RWPE1 (cell line): ENCODE measurements around the gene ANO4.

Experiments used
- CTCF ChIA-PET: fragments of 350-600 bp; sonication (Branson Sonifier 250); formaldehyde crosslinking; extraction: SDS; loops from one replicate; lab custom pipeline; 2021; lab: Yijun Ruan, JAX
- POLR2A ChIA-PET: fragments of 400-600 bp; formaldehyde crosslinking; extraction: SDS; loops from one replicate; lab custom pipeline; 2020; ENCODE audit warnings: antibody characterized with exemption; ENCODE audit not compliant: low non-redundant PET; lab: Yijun Ruan, JAX
- DNase-seq: peaks from one replicate; pipeline ENCODE4 v3.0.0; 2012; ENCODE audit warnings: low spot score
- H3K27ac ChIP-seq: fragments of 450-650 bp; 2 replicates; pipeline ENCODE4 v1.5.1; 2017
- CTCF ChIP-seq: fragments of 450-650 bp; conservative IDR thresholded peaks from 2 replicates; pipeline ENCODE4 v1.5.1; 2017; ENCODE audit warnings: low read depth, mild to moderate bottlenecking

Gene ANO4

GRCh38 chr12:100767371-100767770 is 27.2 kb upstream of the ANO4 start:
- DNase-seq: no peak
- TF ChIP-seq CTCF: no peak
- H3K27ac ChIP-seq: no peak overlapping the region
- ChIA-PET POLR2A (no interaction called here), CTCF (no interaction called here)

GRCh38 chr12:100767950-100768349 is 26.6 kb upstream of the ANO4 start:
- DNase-seq: no peak
- H3K27ac ChIP-seq: no peak overlapping the region
- ChIA-PET CTCF (no interaction called here), POLR2A (no interaction called here)
- TF ChIP-seq CTCF: no peak

- ChIA-PET POLR2A (no interaction called here), CTCF (no interaction called here)
- no peak for DNase-seq
- H3K27ac ChIP-seq: no peak overlapping the region
- no peak for TF ChIP-seq CTCF
Observed at GRCh38 chr12:100778967-100779590, 15.5 kb upstream of the ANO4 start.

- H3K27ac ChIP-seq: no peak overlapping the region
- DNase-seq: no peak
- ChIA-PET POLR2A (no interaction called here), CTCF (interaction anchor here (0.6 kb wide), 1 partner anchor 134 kb away, joined by 3 read pairs; no protein-coding TSS in a partner anchor)
- no peak for TF ChIP-seq CTCF
Observed at GRCh38 chr12:100789146-100789545, 5.4 kb upstream of the ANO4 start.

- DNase-seq: no peak
- no peak overlapping the region for H3K27ac ChIP-seq
- POLR2A ChIA-PET: no interaction called here
- CTCF ChIA-PET: no interaction called here
- no peak for TF ChIP-seq CTCF
Observed at GRCh38 chr12:100789975-100790374, 4.6 kb upstream of the ANO4 start.

GRCh38 chr12:100790552-100790951 is 4.0 kb upstream of the ANO4 start:
- H3K27ac ChIP-seq: no peak overlapping the region
- CTCF ChIA-PET: no interaction called here
- POLR2A ChIA-PET: no interaction called here
- no peak for TF ChIP-seq CTCF
- no peak for DNase-seq
